Esophagus squamous epithelium (tissue), 5 donors: ENCODE results near the gene C2orf42. TPM values are rescaled to one million over a fixed set of nuclear protein-coding genes. Genes with fewer than 3 reads are reported as not detected.
A peak's percentile ranks its signal among the peaks of the same experiment; 100 is the strongest.
"Not testable (repeated sequence)": the region's sequence is repeated elsewhere in the genome, so short reads cannot be mapped to it uniquely, and the experiment has no call there.

Source experiments
- DNase-seq: peaks from one replicate; lab custom pipeline; 2025; lab: John Stamatoyannopoulos, UW
- H3K27ac ChIP-seq, 4 donors: fragments of 200-600 bp; sonication (generic); one replicate each; pipeline ENCODE4 v1.5.1; 2016 to 2019; ENCODE audit warnings: mild to moderate bottlenecking in 1 of 4
- H3K27me3 ChIP-seq, 4 donors: fragments of 200-600 bp; sonication (generic); 1 replicate in 3 of 4; 2 replicates in 1 of 4; pipeline versions ENCODE4 v1.5.1 to v1.6.0; 2017 to 2021; ENCODE audit warnings: antibody characterized with exemption in 1 of 4
- H3K36me3 ChIP-seq, 3 donors: fragments of 200-600 bp; sonication (generic); one replicate each; pipeline ENCODE4 v1.5.1; 2016 to 2019
- H3K4me1 ChIP-seq, 3 donors: fragments of 200-600 bp; sonication (generic); one replicate each; pipeline ENCODE4 v1.5.1; 2017 to 2019
- H3K4me3 ChIP-seq, 4 donors: fragments of 200-600 bp; sonication (generic); 1 replicate in 3 of 4; 2 replicates in 1 of 4; pipeline ENCODE4 v1.5.1; 2016 to 2019; ENCODE audit warnings: mild to moderate bottlenecking in 2 of 4, moderate library complexity in 1 of 4
- H3K9me3 ChIP-seq, 3 donors: fragments of 200-600 bp; sonication (generic); one replicate each; pipeline ENCODE4 v1.5.1; 2016 to 2019
- POLR2A ChIP-seq, 4 donors: fragments of 450-650 bp; IDR thresholded peaks; one replicate each; pipeline ENCODE4 v1.6.1; 2017; ENCODE audit warnings: antibody characterized with exemption in 4 of 4, mild to moderate bottlenecking in 4 of 4, moderate library complexity in 3 of 4
- WGBS, 2 donors: methylation state at CpG; one replicate each; pipeline ENCODE4 v1.1.5; 2018; 5-methylcytosine and 5-hydroxymethylcytosine counted together
- intact Hi-C: fragments of 100-400 bp; cut with DNase I; formaldehyde crosslinking; loops from one replicate; pipeline ENCODE4 v1.15.0; 2022
- total RNA-seq, 4 donors: library from RNA; depleted of rRNA; stranded (reverse); fragments of >200 nt; gene quantifications; one replicate each; pipeline ENCODE4 v1.1.0, GENCODE V29; 2016
- TF ChIP-seq, protein P1 (sequence below), 6 experiments: fragments of 450-650 bp in 4 of 6; fragments of 200-600 bp in 2 of 6; sonication (generic) in 2 of 6; IDR thresholded peaks; one replicate each; pipeline ENCODE4 v1.5.1; 2016 to 2019; ENCODE audit warnings: antibody characterized with exemption in 6 of 6, mild to moderate bottlenecking in 4 of 6, moderate library complexity in 4 of 6
- donor health status: DM: yes; HTN: yes; CAD: no.

Gene C2orf42
- total RNA-seq = 10 to 100 TPM in 1 of 4 donors, 1 to 10 TPM in 3; 4.5 to 15.1 (median 8.7) TPM

- Histone ChIP-seq H3K4me1 (peaks cover 0 to 16% (median 0%) of the 10 kb centered on the region in 3 donors), H3K36me3 (no peaks in the 10 kb centered on the region), H3K27ac (peak within 1 kb of the TSS; percentile 93 to 98 (median 97)), H3K27me3 (no peaks in the 10 kb centered on the region), H3K9me3 (no peaks in the 10 kb centered on the region), H3K4me3 (peak within 1 kb of the TSS; percentile 72 to 80 (median 74))
- WGBS, 2 donors = 1% methylated on average over 29 to 30 of the region's 60 CpGs
- intact Hi-C loops = no loop called here
- peak; percentile 91 for DNase-seq
- peak in 3 of 4 donors; percentile 86 to 99 (median 97) for TF ChIP-seq POLR2A (IDR thresholded peaks at IDR 0.05)
- TF ChIP-seq, protein P1, sequence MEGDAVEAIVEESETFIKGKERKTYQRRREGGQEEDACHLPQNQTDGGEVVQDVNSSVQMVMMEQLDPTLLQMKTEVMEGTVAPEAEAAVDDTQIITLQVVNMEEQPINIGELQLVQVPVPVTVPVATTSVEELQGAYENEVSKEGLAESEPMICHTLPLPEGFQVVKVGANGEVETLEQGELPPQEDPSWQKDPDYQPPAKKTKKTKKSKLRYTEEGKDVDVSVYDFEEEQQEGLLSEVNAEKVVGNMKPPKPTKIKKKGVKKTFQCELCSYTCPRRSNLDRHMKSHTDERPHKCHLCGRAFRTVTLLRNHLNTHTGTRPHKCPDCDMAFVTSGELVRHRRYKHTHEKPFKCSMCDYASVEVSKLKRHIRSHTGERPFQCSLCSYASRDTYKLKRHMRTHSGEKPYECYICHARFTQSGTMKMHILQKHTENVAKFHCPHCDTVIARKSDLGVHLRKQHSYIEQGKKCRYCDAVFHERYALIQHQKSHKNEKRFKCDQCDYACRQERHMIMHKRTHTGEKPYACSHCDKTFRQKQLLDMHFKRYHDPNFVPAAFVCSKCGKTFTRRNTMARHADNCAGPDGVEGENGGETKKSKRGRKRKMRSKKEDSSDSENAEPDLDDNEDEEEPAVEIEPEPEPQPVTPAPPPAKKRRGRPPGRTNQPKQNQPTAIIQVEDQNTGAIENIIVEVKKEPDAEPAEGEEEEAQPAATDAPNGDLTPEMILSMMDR (IDR thresholded peaks at IDR 0.05) = peak in 1 of 6 experiments; percentile 18
These were observed at the start of gene C2orf42 for GRCh38 chr2:70190418-70191243. TSS of gene C2orf42 (minus strand) at chr2:70191019. CDS start at chr2:70181985, 9,034 bp downstream.

GRCh38 chr2:70240599-70240998 lies 49.8 kb upstream of the C2orf42 start:
- DNase-seq = no peak
- Histone ChIP-seq H3K27me3 (no peaks in the 10 kb centered on the region), H3K36me3 (peaks cover 0 to 51% (median 6%) of the 10 kb centered on the region in 3 donors), H3K4me1 (peaks cover 0 to 61% (median 6%) of the 10 kb centered on the region in 3 donors), H3K27ac (no peak overlapping the region), H3K4me3 (no peak overlapping the region), H3K9me3 (no peaks in the 10 kb centered on the region)
- TF ChIP-seq POLR2A (IDR thresholded peaks at IDR 0.05) = no peak
- TF ChIP-seq, protein P1 (IDR thresholded peaks at IDR 0.05) = no peak
- WGBS, 2 donors = 85 to 87% methylated on average over 3 of the region's 3 CpGs
- intact Hi-C loops = no loop called here

GRCh38 chr2:70233926-70234325 lies 43.1 kb upstream of the C2orf42 start:
- 60 to 68% methylated on average over 3 of the region's 3 CpGs for WGBS, 2 donors
- Histone ChIP-seq H3K27ac (no peak overlapping the region), H3K27me3 (no peaks in the 10 kb centered on the region), H3K36me3 (peaks cover 4 to 98% (median 21%) of the 10 kb centered on the region in 3 donors), H3K4me3 (no peak overlapping the region), H3K4me1 (peaks cover 0 to 13% (median 6%) of the 10 kb centered on the region in 3 donors), H3K9me3 (no peaks in the 10 kb centered on the region)
- intact Hi-C loops = no loop called here
- TF ChIP-seq POLR2A (IDR thresholded peaks at IDR 0.05) = no peak
- TF ChIP-seq, protein P1 (IDR thresholded peaks at IDR 0.05) = no peak
- no peak for DNase-seq

DNA sequence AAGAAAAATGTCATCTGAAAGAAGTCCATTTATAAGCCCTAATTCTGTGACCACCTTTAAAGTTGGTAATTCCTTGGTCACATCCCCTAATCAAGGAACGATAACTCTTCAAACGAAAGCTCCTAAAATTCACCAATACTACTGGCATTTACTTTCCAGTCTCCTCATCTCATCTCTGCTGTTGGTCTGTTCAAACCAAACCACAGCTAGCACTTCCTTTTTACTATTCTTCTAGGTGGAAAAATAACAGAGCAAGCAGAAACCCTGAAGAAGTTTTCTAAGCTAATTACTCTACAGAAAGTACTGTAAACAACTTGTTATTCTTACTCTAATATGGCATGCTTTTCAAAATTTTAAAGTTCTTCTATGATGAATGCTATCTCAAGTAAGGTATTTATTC lies 36.0 kb upstream of the C2orf42 start:
- WGBS, 2 donors = 79 to 89% methylated on average over 2 of the region's 2 CpGs
- peaks cover 6 to 100% (median 59%) of the 10 kb centered on the region in 3 donors for H3K36me3 ChIP-seq
- H3K4me1 ChIP-seq = no peaks in the 10 kb centered on the region
- no peaks in the 10 kb centered on the region for H3K9me3 ChIP-seq
- H3K27ac ChIP-seq = no peak overlapping the region
- no peak for TF ChIP-seq POLR2A (IDR thresholded peaks at IDR 0.05)
- TF ChIP-seq, protein P1 (IDR thresholded peaks at IDR 0.05) = no peak
- no peak for DNase-seq
- no peak overlapping the region for H3K4me3 ChIP-seq
- no peaks in the 10 kb centered on the region for H3K27me3 ChIP-seq
- intact Hi-C loops = no loop called here

GRCh38 chr2:70223305-70223704 lies 32.5 kb upstream of the C2orf42 start:
- intact Hi-C loops, H3K4me3 ChIP-seq, H3K27me3 ChIP-seq, H3K4me1 ChIP-seq, DNase-seq, H3K27ac ChIP-seq, H3K9me3 ChIP-seq: not testable (repeated sequence)
- H3K36me3 ChIP-seq = peaks cover 10 to 100% (median 53%) of the 10 kb centered on the region in 3 donors
- 94 to 100% methylated on average over 2 of the region's 3 CpGs for WGBS, 2 donors
